Mesendoderm (in vitro differentiated cells): ENCODE data around the gene COASY.
"Not testable (repeated sequence)": the region's sequence is repeated elsewhere in the genome, so short reads cannot be mapped to it uniquely, and the experiment has no call there.

Experiments
- DNase-seq: peaks from one replicate; pipeline ENCODE4 v3.0.0; 2013
- H2AK5ac ChIP-seq: 2 replicates; pipeline ENCODE4 v1.6.1; 2013; ENCODE audit warnings: low read length, inconsistent platforms
- H2BK120ac ChIP-seq: 2 replicates; pipeline ENCODE4 v1.6.1; 2013; ENCODE audit warnings: low read depth, mild to moderate bottlenecking, low read length, moderate library complexity, mixed read lengths
- H2BK15ac ChIP-seq: replicated peaks from 2 replicates; pipeline ENCODE4 v1.6.1; 2013; ENCODE audit warnings: low read depth, mild to moderate bottlenecking, moderate library complexity
- H2BK5ac ChIP-seq: 2 replicates; pipeline ENCODE4 v1.6.1; 2013; ENCODE audit warnings: low read length, inconsistent platforms
- H3K18ac ChIP-seq: 2 replicates; pipeline ENCODE4 v1.6.1; 2013; ENCODE audit warnings: mild to moderate bottlenecking, low read length, mixed read lengths
- H3K23ac ChIP-seq: one replicate; pipeline ENCODE4 v1.6.1; 2013; ENCODE audit warnings: low read length
- H3K27ac ChIP-seq: 2 replicates; pipeline ENCODE4 v1.5.1; 2013; ENCODE audit warnings: low read depth, mild to moderate bottlenecking, inconsistent platforms, low read length, moderate library complexity
- H3K27me3 ChIP-seq: 2 replicates; pipeline ENCODE4 v1.6.1; 2013; ENCODE audit warnings: low read length, control low read depth, mild to moderate bottlenecking, inconsistent platforms; ENCODE audit not compliant: insufficient read depth, poor library complexity
- H3K36me3 ChIP-seq: 2 replicates; pipeline ENCODE4 v1.6.1; 2013; ENCODE audit warnings: low read length, inconsistent platforms; ENCODE audit not compliant: control insufficient read depth, insufficient read depth
- H3K4ac ChIP-seq: one replicate; pipeline ENCODE4 v1.6.1; 2013; ENCODE audit warnings: low read depth, mild to moderate bottlenecking, low read length, moderate library complexity
- H3K4me1 ChIP-seq: 2 replicates; pipeline ENCODE4 v1.6.1; 2013; ENCODE audit warnings: low read depth, low read length, inconsistent platforms; ENCODE audit not compliant: control insufficient read depth
- H3K4me2 ChIP-seq: 2 replicates; pipeline ENCODE4 v1.6.1; 2013; ENCODE audit warnings: low read length
- H3K4me3 ChIP-seq: 2 replicates; pipeline ENCODE4 v1.5.1; 2013; ENCODE audit warnings: mild to moderate bottlenecking, low read length
- H3K56ac ChIP-seq: one replicate; pipeline ENCODE4 v1.6.1; 2013; ENCODE audit warnings: low read length
- H3K79me1 ChIP-seq: 2 replicates; pipeline ENCODE4 v1.6.1; 2013; ENCODE audit warnings: low read length, inconsistent platforms
- H3K79me2 ChIP-seq: 2 replicates; pipeline ENCODE4 v1.6.1; 2013; ENCODE audit warnings: mild to moderate bottlenecking, low read length; ENCODE audit not compliant: control insufficient read depth, insufficient read depth
- H3K9ac ChIP-seq: 2 replicates; pipeline ENCODE4 v1.6.1; 2013; ENCODE audit warnings: low read length, inconsistent platforms
- H4K5ac ChIP-seq: one replicate; pipeline ENCODE4 v1.6.1; 2013; ENCODE audit warnings: low read length
- H4K8ac ChIP-seq: one replicate; pipeline ENCODE4 v1.6.1; 2013; ENCODE audit warnings: low read depth, mild to moderate bottlenecking, control low read depth, low read length, moderate library complexity
- WGBS: extraction: QIAGEN DNeasy Blood & Tissue Kit; methylation state at CpG from one replicate; pipeline ENCODE4 v1.1.7; 2013; ENCODE audit warnings: low lambda C conversion rate, missing lambda C conversion rate; ENCODE audit not compliant: insufficient coverage; ENCODE audit errors: extremely low coverage; 5-methylcytosine and 5-hydroxymethylcytosine counted together

COASY gene

DNA sequence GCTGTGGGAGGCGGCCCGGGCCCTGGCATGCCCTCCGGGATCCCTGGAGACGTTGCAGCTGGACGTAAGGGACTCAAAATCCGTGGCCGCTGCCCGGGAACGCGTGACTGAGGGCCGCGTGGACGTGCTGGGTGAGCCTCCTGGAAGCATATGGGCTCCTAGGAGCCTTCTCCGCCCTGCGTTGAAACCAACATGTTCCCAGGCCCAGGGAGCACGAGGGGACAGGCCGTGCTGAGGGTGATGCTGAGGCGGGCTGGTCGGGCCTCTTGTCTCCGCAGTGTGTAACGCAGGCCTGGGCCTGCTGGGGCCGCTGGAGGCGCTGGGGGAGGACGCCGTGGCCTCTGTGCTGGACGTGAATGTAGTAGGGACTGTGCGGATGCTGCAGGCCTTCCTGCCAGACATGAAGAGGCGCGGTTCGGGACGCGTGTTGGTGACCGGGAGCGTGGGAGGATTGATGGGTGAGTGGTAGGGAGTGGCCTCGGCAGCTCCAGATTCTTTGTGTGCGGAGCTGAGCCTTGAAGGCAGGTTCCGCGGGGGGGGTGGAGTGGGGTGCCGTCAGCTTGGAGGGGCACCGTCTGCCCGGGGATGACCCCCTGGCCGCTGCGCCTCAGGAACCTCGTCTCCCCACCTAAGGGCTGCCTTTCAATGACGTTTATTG is 8.7 kb upstream of the COASY start:
- Histone ChIP-seq H3K36me3 (no peaks in the 10 kb centered on the region), H4K5ac (no peak overlapping the region), H3K4me3 (no peak overlapping the region), H2BK120ac (no peak overlapping the region), H3K4me2 (no peak overlapping the region), H3K56ac (peak overlapping the region; percentile 34), H3K9ac (no peak overlapping the region), H3K4ac (no peak overlapping the region), H3K79me2 (no peaks in the 10 kb centered on the region), H3K18ac (no peak overlapping the region), H2AK5ac (no peak overlapping the region), H4K8ac (no peak overlapping the region), H3K4me1 (peaks cover 2% of the 10 kb centered on the region), H3K23ac (no peak overlapping the region), H2BK5ac (no peak overlapping the region), H2BK15ac (no peak overlapping the region), H3K79me1 (no peaks in the 10 kb centered on the region), H3K27me3 (no peaks in the 10 kb centered on the region), H3K27ac (no peak overlapping the region)
- WGBS = no CpG with 5 or more reads among the region's 45 CpGs
- DNase-seq = peak; percentile 49

DNA sequence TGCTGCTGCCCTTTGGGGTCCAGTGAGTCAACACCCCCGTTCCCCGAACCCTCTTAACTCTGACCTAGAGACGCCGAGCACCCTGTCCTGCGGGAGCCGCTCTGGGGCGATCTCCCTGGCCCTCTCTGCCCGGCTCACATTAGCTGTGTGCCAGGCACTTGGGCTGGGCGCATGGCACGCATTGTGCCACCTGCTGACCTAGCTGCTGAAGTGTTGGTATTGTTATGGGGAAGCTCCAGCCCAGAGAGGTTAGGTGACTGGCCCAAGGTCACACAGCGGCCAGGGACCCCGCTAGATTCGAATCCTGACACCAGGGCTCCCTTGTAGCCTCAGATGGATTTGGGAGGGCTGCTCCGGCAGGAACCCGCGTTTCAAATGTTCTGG is 8.1 kb upstream of the COASY start:
- DNase-seq = no peak
- peaks cover 2% of the 10 kb centered on the region for H3K4me1 ChIP-seq
- no peak overlapping the region for H2AK5ac ChIP-seq
- no CpG with 5 or more reads among the region's 16 CpGs for WGBS
- H3K18ac ChIP-seq = peak overlapping the region; percentile 5
- no peaks in the 10 kb centered on the region for H3K79me1 ChIP-seq
- H3K4ac ChIP-seq = peak overlapping the region; percentile 17
- no peaks in the 10 kb centered on the region for H3K79me2 ChIP-seq
- no peak overlapping the region for H2BK120ac ChIP-seq
- H3K56ac ChIP-seq = peak overlapping the region; percentile 95
- H3K36me3 ChIP-seq = no peaks in the 10 kb centered on the region
- no peak overlapping the region for H2BK5ac ChIP-seq
- H4K8ac ChIP-seq = no peak overlapping the region
- no peak overlapping the region for H4K5ac ChIP-seq
- H3K23ac ChIP-seq = no peak overlapping the region
- peak overlapping the region; percentile 75 for H3K4me2 ChIP-seq
- H3K9ac ChIP-seq = peak overlapping the region; percentile 87
- no peaks in the 10 kb centered on the region for H3K27me3 ChIP-seq
- H3K27ac ChIP-seq = no peak overlapping the region
- peak overlapping the region; percentile 57 for H3K4me3 ChIP-seq
- no peak overlapping the region for H2BK15ac ChIP-seq

DNA sequence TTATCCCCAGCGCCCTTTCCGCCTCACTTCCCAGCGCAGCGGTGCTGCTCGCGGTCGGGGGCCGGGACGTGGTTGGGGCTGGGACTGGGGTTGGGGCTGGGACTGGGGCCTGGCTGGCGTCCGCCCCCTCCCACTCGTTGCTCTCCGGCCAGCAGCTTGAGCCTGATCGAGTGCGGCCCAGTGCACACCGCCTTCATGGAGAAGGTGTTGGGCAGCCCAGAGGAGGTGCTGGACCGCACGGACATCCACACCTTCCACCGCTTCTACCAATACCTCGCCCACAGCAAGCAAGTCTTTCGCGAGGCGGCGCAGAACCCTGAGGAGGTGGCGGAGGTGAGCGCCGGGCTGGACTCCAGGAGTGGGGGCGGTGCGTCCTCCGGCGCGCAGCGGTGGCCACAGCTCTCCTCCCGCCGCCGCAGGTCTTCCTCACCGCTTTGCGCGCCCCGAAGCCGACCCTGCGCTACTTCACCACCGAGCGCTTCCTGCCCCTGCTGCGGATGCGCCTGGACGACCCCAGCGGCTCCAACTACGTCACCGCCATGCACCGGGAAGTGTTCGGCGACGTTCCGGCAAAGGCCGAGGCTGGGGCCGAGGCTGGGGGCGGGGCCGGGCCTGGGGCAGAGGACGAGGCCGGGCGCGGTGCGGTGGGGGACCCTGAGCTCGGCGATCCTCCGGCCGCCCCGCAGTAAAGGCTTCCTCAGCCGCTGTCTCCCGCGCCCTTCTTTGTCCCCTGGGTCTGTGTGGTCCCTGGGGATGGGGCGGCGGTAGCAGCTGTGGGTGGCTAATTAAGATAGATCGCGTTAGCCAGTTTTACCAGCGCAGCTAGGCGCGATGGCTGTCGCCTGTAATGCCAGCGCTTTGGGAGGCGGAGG is 7.5 kb upstream of the COASY start:
- peak overlapping the region; percentile 83 for H3K27ac ChIP-seq
- no CpG with 5 or more reads among the region's 82 CpGs for WGBS
- H4K8ac ChIP-seq = peak overlapping the region; percentile 43
- peak overlapping the region; percentile 63 for H3K4me3 ChIP-seq
- H3K36me3 ChIP-seq = no peaks in the 10 kb centered on the region
- H4K5ac ChIP-seq = no peak overlapping the region
- H3K4me2 ChIP-seq = peak overlapping the region; percentile 78
- H3K79me1 ChIP-seq = no peaks in the 10 kb centered on the region
- no peak overlapping the region for H2AK5ac ChIP-seq
- H3K56ac ChIP-seq = peak overlapping the region; percentile 95
- H2BK5ac ChIP-seq = peak overlapping the region; percentile 88
- H3K27me3 ChIP-seq = no peaks in the 10 kb centered on the region
- H3K4ac ChIP-seq = peak overlapping the region; percentile 56
- peaks cover 2% of the 10 kb centered on the region for H3K4me1 ChIP-seq
- no peak overlapping the region for H2BK120ac ChIP-seq
- H3K18ac ChIP-seq = peak overlapping the region; percentile 69
- peak overlapping the region; percentile 87 for H3K9ac ChIP-seq
- no peak overlapping the region for H2BK15ac ChIP-seq
- DNase-seq = peak; percentile 94
- peak overlapping the region; percentile 37 for H3K23ac ChIP-seq
- H3K79me2 ChIP-seq = no peaks in the 10 kb centered on the region

DNA sequence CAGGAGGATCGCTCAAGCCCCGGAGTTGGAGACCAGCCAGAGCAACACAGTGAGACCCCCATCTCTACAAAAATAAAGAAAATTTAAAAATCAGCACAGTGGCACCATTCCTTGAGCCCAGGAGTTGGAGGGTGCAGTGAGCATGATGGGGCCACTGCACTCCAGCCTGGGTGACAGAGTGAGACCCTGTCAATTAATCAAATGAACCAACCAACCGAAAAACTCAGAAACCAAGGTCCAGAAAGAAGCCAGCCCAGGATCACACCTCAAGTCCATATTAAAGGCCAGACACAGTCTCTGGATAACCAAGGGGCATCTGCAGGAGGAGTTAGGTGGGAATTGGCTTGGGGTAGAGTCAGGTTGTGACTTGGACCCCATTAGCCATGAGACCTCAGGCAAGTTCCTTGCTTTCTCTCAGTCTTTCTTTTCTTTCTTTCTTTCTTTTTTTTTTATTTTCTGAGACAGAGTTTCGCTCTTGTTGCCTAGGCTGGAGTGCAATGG is 6.8 kb upstream of the COASY start:
- Histone ChIP-seq H3K79me2 (no peaks in the 10 kb centered on the region), H3K4ac (peak overlapping the region; percentile 56), H3K56ac (peak overlapping the region; percentile 95), H3K23ac (peak overlapping the region; percentile 37), H2BK120ac (no peak overlapping the region), H3K27ac (peak overlapping the region; percentile 83), H3K18ac (peak overlapping the region; percentile 69), H3K4me2 (peak overlapping the region; percentile 78), H3K79me1 (no peaks in the 10 kb centered on the region), H4K8ac (peak overlapping the region; percentile 43), H3K4me3 (peak overlapping the region; percentile 63), H2BK5ac (no peak overlapping the region), H2AK5ac (no peak overlapping the region), H3K9ac (peak overlapping the region; percentile 87), H4K5ac (no peak overlapping the region), H3K4me1 (peaks cover 2% of the 10 kb centered on the region), H2BK15ac (no peak overlapping the region), H3K27me3 (no peaks in the 10 kb centered on the region), H3K36me3 (no peaks in the 10 kb centered on the region)
- no CpG with 5 or more reads among the region's 4 CpGs for WGBS
- no peak for DNase-seq

DNA sequence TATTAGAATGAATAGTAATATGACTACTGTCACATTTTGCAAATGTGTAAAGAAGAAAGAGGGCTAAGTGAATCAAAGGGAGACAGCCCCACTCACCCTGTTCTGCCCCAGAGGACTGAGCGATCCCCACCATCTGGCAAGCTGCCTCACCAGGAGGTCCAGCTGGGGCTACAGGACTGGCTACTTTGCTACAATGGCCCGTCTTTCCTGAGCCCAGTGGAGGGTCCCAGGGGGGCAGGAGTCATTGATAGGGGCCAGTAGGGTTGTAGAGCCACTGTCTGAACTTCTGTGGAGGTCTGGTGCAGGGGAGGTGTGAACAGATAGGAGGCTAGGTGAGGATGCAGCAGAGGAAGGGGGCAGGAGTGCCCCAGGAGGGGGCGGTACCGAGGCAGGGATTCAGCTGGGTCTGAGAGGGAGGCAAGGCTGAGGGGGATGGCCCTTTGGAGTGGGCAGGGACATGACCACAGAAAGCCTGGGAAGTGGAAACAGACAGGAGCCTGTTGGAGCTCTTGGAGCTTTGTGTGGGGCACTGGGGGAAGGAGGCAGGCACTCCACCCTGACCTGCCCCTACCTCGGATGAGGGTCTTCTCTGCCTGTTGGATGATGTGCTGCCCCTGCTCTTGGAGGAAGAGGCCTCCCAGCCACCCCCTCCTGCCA is 5.9 kb upstream of the COASY start:
- not testable (repeated sequence) for H3K4me1 ChIP-seq, H2AK5ac ChIP-seq, H3K18ac ChIP-seq, H3K4me2 ChIP-seq, H2BK120ac ChIP-seq, H3K4ac ChIP-seq, H3K27ac ChIP-seq, H2BK15ac ChIP-seq, H2BK5ac ChIP-seq, H3K79me2 ChIP-seq, H4K5ac ChIP-seq, H4K8ac ChIP-seq, H3K79me1 ChIP-seq, H3K23ac ChIP-seq, H3K27me3 ChIP-seq, H3K4me3 ChIP-seq, H3K36me3 ChIP-seq, H3K9ac ChIP-seq
- WGBS = no CpG with 5 or more reads among the region's 5 CpGs
- peak overlapping the region; percentile 56 for H3K56ac ChIP-seq
- DNase-seq = peak; percentile 88
